CD4-positive, CD25-positive, alpha-beta regulatory T cell (primary cell): ENCODE measurements around the gene CHMP4A. TPM values are rescaled to one million over a fixed set of nuclear protein-coding genes. Genes with fewer than 3 reads are reported as not detected.

Source experiments
- ATAC-seq, 2 donors: fragments of 150-1000 bp; cut with Tn5 transposase; one replicate each; pipeline ENCODE4 v1.10.0; 2021; ENCODE audit warnings: low read depth in 2 of 2, moderate number of reproducible peaks in 2 of 2, moderate library complexity in 1 of 2
- DNase-seq, 3 donors: peaks; one replicate each; pipeline versions ENCODE4 v3.0.0 to v3.0.0-alpha.2; 2012 to 2022; ENCODE audit warnings: mixed read lengths in 1 of 3
- H3K27ac ChIP-seq: one replicate; pipeline ENCODE4 v1.7.0; 2013; ENCODE audit warnings: mild to moderate bottlenecking, low read length; ENCODE audit not compliant: insufficient read depth, poor library complexity, severe bottlenecking
- H3K27me3 ChIP-seq: one replicate; pipeline ENCODE4 v1.7.0; 2013; ENCODE audit warnings: low read length; ENCODE audit not compliant: control insufficient read depth, insufficient read depth
- H3K36me3 ChIP-seq: one replicate; pipeline ENCODE4 v1.7.0; 2013; ENCODE audit warnings: mild to moderate bottlenecking, low read length, moderate library complexity; ENCODE audit not compliant: control insufficient read depth, insufficient read depth
- H3K4me1 ChIP-seq: 2 replicates; pipeline ENCODE4 v1.7.0; 2013; ENCODE audit warnings: mild to moderate bottlenecking, low read length; ENCODE audit not compliant: insufficient read depth, control insufficient read depth, poor library complexity, severe bottlenecking
- H3K4me3 ChIP-seq: one replicate; pipeline ENCODE4 v1.7.0; 2013; ENCODE audit warnings: low read depth, mild to moderate bottlenecking, low read length, moderate library complexity
- H3K9me3 ChIP-seq, 2 experiments: 1 replicate in 1 of 2; 2 replicates in 1 of 2; pipeline ENCODE4 v1.7.0; 2013; ENCODE audit warnings: low read length in 2 of 2, mild to moderate bottlenecking in 1 of 2, moderate library complexity in 1 of 2; ENCODE audit not compliant: control insufficient read depth in 2 of 2
- H3K27ac Mint-ChIP-seq, 3 donors: one replicate each; pipeline ENCODE4 v1.8.0; 2020 to 2022; ENCODE audit warnings: mild to moderate bottlenecking in 3 of 3, mixed read lengths in 3 of 3, moderate library complexity in 2 of 3
- H3K27me3 Mint-ChIP-seq: one replicate; pipeline ENCODE4 v1.8.0; 2022; ENCODE audit warnings: mild to moderate bottlenecking, mixed read lengths
- H3K36me3 Mint-ChIP-seq: one replicate; pipeline ENCODE4 v1.8.0; 2020; ENCODE audit warnings: mixed read lengths
- H3K4me1 Mint-ChIP-seq, 4 donors: one replicate each; pipeline ENCODE4 v1.8.0; 2020 to 2022; ENCODE audit warnings: mixed read lengths in 4 of 4, mild to moderate bottlenecking in 1 of 4
- H3K4me3 Mint-ChIP-seq, 4 donors: one replicate each; pipeline ENCODE4 v1.8.0; 2020 to 2022; ENCODE audit warnings: mild to moderate bottlenecking in 4 of 4, mixed read lengths in 4 of 4, moderate library complexity in 3 of 4
- H3K9me3 Mint-ChIP-seq, 7 donors: one replicate each; pipeline ENCODE4 v1.8.0; 2020 to 2022; ENCODE audit warnings: mixed read lengths in 7 of 7, mild to moderate bottlenecking in 3 of 7, moderate library complexity in 2 of 7
- polyA plus RNA-seq, 4 donors: library from polyadenylated mRNA; unstranded; fragments of 300-500 nt; fragmentation: Illumina TruSeq; gene quantifications; one replicate each; pipeline ENCODE4 v1.2.3, GENCODE V29; 2021
- total RNA-seq: library from RNA; stranded (reverse); gene quantifications from one replicate; pipeline ENCODE4 v1.2.3, GENCODE V29; 2022

The CHMP4A gene
- total and polyA plus RNA-seq, 5 donors from 2014 or later = 108 to 154 (median 130) TPM

GRCh38 chr14:24235804-24236688 is 22.8 kb upstream of the CHMP4A start:
- Mint-ChIP-seq H3K4me1 (peaks cover 18 to 95% (median 73%) of the 10 kb centered on the region in 4 donors), H3K9me3 (no peaks in the 10 kb centered on the region), H3K36me3 (peaks cover 41% of the 10 kb centered on the region), H3K4me3 (peak overlapping the region; percentile 3 to 89 (median 28)), H3K27me3 (no peaks in the 10 kb centered on the region), H3K27ac (peak overlapping the region in 2 of 3 donors; percentile 82 to 86)
- H3K27ac ChIP-seq = peak overlapping the region; percentile 18
- H3K9me3 ChIP-seq = no peaks in the 10 kb centered on the region
- H3K36me3 ChIP-seq = peaks cover 62% of the 10 kb centered on the region
- ATAC-seq (no peak), DNase-seq (no peak)
- H3K4me3 ChIP-seq = no peak overlapping the region
- peaks cover 46% of the 10 kb centered on the region for H3K4me1 ChIP-seq
- H3K27me3 ChIP-seq = no peaks in the 10 kb centered on the region

- no peaks in the 10 kb centered on the region for H3K27me3 Mint-ChIP-seq
- H3K4me1 ChIP-seq = peaks cover 32% of the 10 kb centered on the region
- H3K4me1 Mint-ChIP-seq = peaks cover 19 to 88% (median 59%) of the 10 kb centered on the region in 4 donors
- H3K9me3 Mint-ChIP-seq = no peaks in the 10 kb centered on the region
- H3K36me3 ChIP-seq = peaks cover 45% of the 10 kb centered on the region
- peak overlapping the region; percentile 91 for H3K27ac ChIP-seq
- no peaks in the 10 kb centered on the region for H3K9me3 ChIP-seq
- no peak for DNase-seq
- H3K4me3 ChIP-seq = peak overlapping the region; percentile 94
- H3K36me3 Mint-ChIP-seq = peaks cover 29% of the 10 kb centered on the region
- no peaks in the 10 kb centered on the region for H3K27me3 ChIP-seq
- no peak for ATAC-seq
- H3K27ac Mint-ChIP-seq = peak overlapping the region; percentile 20 to 86 (median 55)
- peak overlapping the region; percentile 89 to 100 (median 94) for H3K4me3 Mint-ChIP-seq
These were observed 21.1 kb upstream of the CHMP4A start for GRCh38 chr14:24234095-24235005.

GRCh38 chr14:24233538-24233866 is 20.2 kb upstream of the CHMP4A start:
- Mint-ChIP-seq H3K9me3 (no peaks in the 10 kb centered on the region), H3K4me1 (peaks cover 14 to 85% (median 55%) of the 10 kb centered on the region in 4 donors), H3K4me3 (peak overlapping the region; percentile 89 to 100 (median 96)), H3K36me3 (peaks cover 29% of the 10 kb centered on the region), H3K27me3 (no peaks in the 10 kb centered on the region), H3K27ac (peak overlapping the region; percentile 38 to 94 (median 89))
- Histone ChIP-seq H3K36me3 (peaks cover 38% of the 10 kb centered on the region), H3K4me1 (peaks cover 29% of the 10 kb centered on the region), H3K27me3 (no peaks in the 10 kb centered on the region), H3K4me3 (peak overlapping the region; percentile 94), H3K9me3 (no peaks in the 10 kb centered on the region), H3K27ac (peak overlapping the region; percentile 91)
- ATAC-seq (no peak), DNase-seq (no peak)

- Mint-ChIP-seq H3K4me1 (peaks cover 14 to 79% (median 50%) of the 10 kb centered on the region in 4 donors), H3K27me3 (no peaks in the 10 kb centered on the region), H3K9me3 (no peaks in the 10 kb centered on the region), H3K27ac (peak within 1 kb of the TSS; percentile 89 to 94 (median 94)), H3K36me3 (peaks cover 24% of the 10 kb centered on the region), H3K4me3 (peak within 1 kb of the TSS; percentile 89 to 100 (median 96))
- peaks cover 29% of the 10 kb centered on the region for H3K4me1 ChIP-seq
- DNase-seq (peak in 1 of 3 donors; percentile 52), ATAC-seq (peak; percentile 16 to 19)
- peaks cover 32% of the 10 kb centered on the region for H3K36me3 ChIP-seq
- H3K27ac ChIP-seq = peak within 1 kb of the TSS; percentile 91
- peak within 1 kb of the TSS; percentile 94 for H3K4me3 ChIP-seq
- no peaks in the 10 kb centered on the region for H3K9me3 ChIP-seq
- no peaks in the 10 kb centered on the region for H3K27me3 ChIP-seq
These were observed 19.6 kb upstream of the CHMP4A start, which contains the start of gene GMPR2 for GRCh38 chr14:24232645-24233537. Gene GMPR2 (plus strand): TSS chr14:24232929. CDS start chr14:24233254, 325 bp downstream.

GRCh38 chr14:24232121-24232644 is 18.9 kb upstream of the CHMP4A start, which contains the start of gene NEDD8:
Gene NEDD8 (minus strand): TSS chr14:24232367. CDS start chr14:24232267, 100 bp downstream.
- Histone ChIP-seq H3K4me1 (peaks cover 29% of the 10 kb centered on the region), H3K27ac (peak within 1 kb of the TSS; percentile 91), H3K36me3 (peaks cover 25% of the 10 kb centered on the region), H3K9me3 (no peaks in the 10 kb centered on the region), H3K27me3 (no peaks in the 10 kb centered on the region), H3K4me3 (peak within 1 kb of the TSS; percentile 94)
- H3K36me3 Mint-ChIP-seq = peaks cover 22% of the 10 kb centered on the region
- H3K4me3 Mint-ChIP-seq = peak within 1 kb of the TSS; percentile 89 to 100 (median 96)
- DNase-seq (peak; percentile 83 to 94 (median 90)), ATAC-seq (peak; percentile 91)
- H3K27ac Mint-ChIP-seq = peak within 1 kb of the TSS; percentile 89 to 94 (median 94)
- H3K4me1 Mint-ChIP-seq = peaks cover 18 to 77% (median 49%) of the 10 kb centered on the region in 4 donors
- H3K27me3 Mint-ChIP-seq = no peaks in the 10 kb centered on the region
- H3K9me3 Mint-ChIP-seq = no peaks in the 10 kb centered on the region

GRCh38 chr14:24231263-24232120 is 18.2 kb upstream of the CHMP4A start:
- H3K36me3 Mint-ChIP-seq = peaks cover 23% of the 10 kb centered on the region
- H3K27ac Mint-ChIP-seq = peak overlapping the region; percentile 73 to 94 (median 89)
- H3K9me3 ChIP-seq = no peaks in the 10 kb centered on the region
- H3K4me1 ChIP-seq = peaks cover 29% of the 10 kb centered on the region
- DNase-seq = peak in 1 of 3 donors; percentile 60
- no peaks in the 10 kb centered on the region for H3K9me3 Mint-ChIP-seq
- ATAC-seq = no peak
- H3K4me1 Mint-ChIP-seq = peaks cover 24 to 77% (median 50%) of the 10 kb centered on the region in 4 donors
- H3K4me3 ChIP-seq = peak overlapping the region; percentile 94
- H3K36me3 ChIP-seq = peaks cover 18% of the 10 kb centered on the region
- H3K27me3 Mint-ChIP-seq = no peaks in the 10 kb centered on the region
- H3K27ac ChIP-seq = peak overlapping the region; percentile 91
- H3K4me3 Mint-ChIP-seq = peak overlapping the region; percentile 89 to 100 (median 96)
- no peaks in the 10 kb centered on the region for H3K27me3 ChIP-seq
